ENCODE measurements around the gene TXLNB. TPM values are rescaled to one million over a fixed set of nuclear protein-coding genes. Genes with fewer than 3 reads are reported as not detected.

Gene TXLNB
- polyA plus RNA-seq, 1 of the 3 experiments (the other 2 are of a cell fraction) = 0.12 TPM

- DNase-seq = no peak
- no peak for TF ChIP-seq FOXM1 (IDR thresholded peaks at IDR 0.05; ENCODE audit: low read depth)
- TF ChIP-seq EZH2phosphoT487 (IDR thresholded peaks at IDR 0.05; ENCODE audit: borderline replicate concordance, low read depth) = no peak
- no peak for TF ChIP-seq YY1 (IDR thresholded peaks at IDR 0.05; ENCODE audit: low read depth)
- TF ChIP-seq CHD2 (IDR thresholded peaks at IDR 0.05; ENCODE audit: low read length, partially characterized antibody) = no peak
- no peak for TF ChIP-seq ELF1 (IDR thresholded peaks at IDR 0.05)
- TF ChIP-seq SMC3 (IDR thresholded peaks at IDR 0.05; ENCODE audit: low read depth, low read length) = no peak
- TF ChIP-seq GABPA (IDR thresholded peaks at IDR 0.05; ENCODE audit: low read depth) = no peak
- no peak for TF ChIP-seq NRF1 (IDR thresholded peaks at IDR 0.05; ENCODE audit: low read depth, low read length)
- TF ChIP-seq FOXJ3 (CRISPR knock-in tag; IDR thresholded peaks at IDR 0.05) = no peak
- TF ChIP-seq, protein P1, sequence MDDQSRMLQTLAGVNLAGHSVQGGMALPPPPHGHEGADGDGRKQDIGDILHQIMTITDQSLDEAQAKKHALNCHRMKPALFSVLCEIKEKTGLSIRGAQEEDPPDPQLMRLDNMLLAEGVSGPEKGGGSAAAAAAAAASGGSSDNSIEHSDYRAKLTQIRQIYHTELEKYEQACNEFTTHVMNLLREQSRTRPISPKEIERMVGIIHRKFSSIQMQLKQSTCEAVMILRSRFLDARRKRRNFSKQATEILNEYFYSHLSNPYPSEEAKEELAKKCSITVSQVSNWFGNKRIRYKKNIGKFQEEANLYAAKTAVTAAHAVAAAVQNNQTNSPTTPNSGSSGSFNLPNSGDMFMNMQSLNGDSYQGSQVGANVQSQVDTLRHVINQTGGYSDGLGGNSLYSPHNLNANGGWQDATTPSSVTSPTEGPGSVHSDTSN (IDR thresholded peaks at IDR 0.05) = no peak
- no peak for TF ChIP-seq FOSL2 (IDR thresholded peaks at IDR 0.05; ENCODE audit: borderline replicate concordance, low read depth)
- TF ChIP-seq, protein P2, sequence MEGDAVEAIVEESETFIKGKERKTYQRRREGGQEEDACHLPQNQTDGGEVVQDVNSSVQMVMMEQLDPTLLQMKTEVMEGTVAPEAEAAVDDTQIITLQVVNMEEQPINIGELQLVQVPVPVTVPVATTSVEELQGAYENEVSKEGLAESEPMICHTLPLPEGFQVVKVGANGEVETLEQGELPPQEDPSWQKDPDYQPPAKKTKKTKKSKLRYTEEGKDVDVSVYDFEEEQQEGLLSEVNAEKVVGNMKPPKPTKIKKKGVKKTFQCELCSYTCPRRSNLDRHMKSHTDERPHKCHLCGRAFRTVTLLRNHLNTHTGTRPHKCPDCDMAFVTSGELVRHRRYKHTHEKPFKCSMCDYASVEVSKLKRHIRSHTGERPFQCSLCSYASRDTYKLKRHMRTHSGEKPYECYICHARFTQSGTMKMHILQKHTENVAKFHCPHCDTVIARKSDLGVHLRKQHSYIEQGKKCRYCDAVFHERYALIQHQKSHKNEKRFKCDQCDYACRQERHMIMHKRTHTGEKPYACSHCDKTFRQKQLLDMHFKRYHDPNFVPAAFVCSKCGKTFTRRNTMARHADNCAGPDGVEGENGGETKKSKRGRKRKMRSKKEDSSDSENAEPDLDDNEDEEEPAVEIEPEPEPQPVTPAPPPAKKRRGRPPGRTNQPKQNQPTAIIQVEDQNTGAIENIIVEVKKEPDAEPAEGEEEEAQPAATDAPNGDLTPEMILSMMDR (IDR thresholded peaks at IDR 0.05) = no peak
- Histone ChIP-seq H3K27me3 (ENCODE audit: insufficient read depth) (peaks cover 13% of the 10 kb centered on the region; the same call in 1 of the 2 replicates), H2AFZ (ENCODE audit: low read depth) (no peak overlapping the region), H3K4me1 (ENCODE audit: control insufficient read depth in 1 of 2, insufficient read depth in 2 of 2, low read depth in 1 of 2, low read length in 1 of 2) (no peaks in the 10 kb centered on the region), H3K27ac (ENCODE audit: low read depth in 2 of 2, low read length in 1 of 2) (no peak overlapping the region), H3K4me3 (ENCODE audit: low read depth in 2 of 2, low read length in 1 of 2) (no peak overlapping the region), H3K4me2 (no peak overlapping the region), H3K9me3 (no peaks in the 10 kb centered on the region), H3K9me2 (no peaks in the 10 kb centered on the region), H3K79me2 (ENCODE audit: insufficient read depth) (no peaks in the 10 kb centered on the region), H4K20me1 (ENCODE audit: insufficient read depth) (no peaks in the 10 kb centered on the region), H3K36me3 (replicated peaks in 1 of 2; ENCODE audit: control insufficient read depth in 1 of 2, insufficient read depth in 2 of 2, low read length in 1 of 2) (no peaks in the 10 kb centered on the region), H3F3A (replicated peaks; ENCODE audit: insufficient read depth) (no peaks in the 10 kb centered on the region), H3K9ac (no peak overlapping the region)
- POLR2A ChIA-PET = no interaction called here
- CTCF ChIA-PET = no interaction called here
Observed at GRCh38 chr6:139297921-139298320, 6.1 kb upstream of the TXLNB start.

DNA sequence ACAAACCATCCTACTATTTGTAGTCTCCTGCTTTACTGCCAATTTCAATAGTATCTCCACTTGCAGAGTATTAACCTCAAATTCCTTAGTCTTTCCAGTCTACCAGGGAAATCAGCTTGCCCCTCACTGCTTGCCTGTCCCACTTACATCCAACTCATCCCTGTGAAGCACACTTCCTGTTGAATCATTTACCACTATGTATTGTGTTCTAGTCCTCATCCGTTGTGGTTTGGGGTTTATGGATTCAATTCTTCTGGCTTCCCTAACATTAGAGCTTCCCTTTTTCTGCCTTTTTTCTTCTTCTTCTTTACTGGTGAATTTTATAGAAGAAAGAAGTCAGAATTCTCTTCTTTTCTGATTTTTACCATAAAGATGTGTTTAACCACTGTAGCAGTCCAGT lies 5.1 kb upstream of the TXLNB start:
- no peaks in the 10 kb centered on the region for H3F3A ChIP-seq (replicated peaks; ENCODE audit: insufficient read depth)
- ChIA-PET POLR2A (interaction anchor here (0.6 kb wide), 1 partner anchor 56 kb away, joined by 3 read pairs; no protein-coding TSS in a partner anchor), CTCF (no interaction called here)
- H3K27me3 ChIP-seq (ENCODE audit: insufficient read depth) = peaks cover 16% of the 10 kb centered on the region; the same call in 1 of the 2 replicates
- 17% methylated on average over 1 of the region's 1 CpG for WGBS (ENCODE audit: low lambda C conversion rate)
- H2AFZ ChIP-seq (ENCODE audit: low read depth) = no peak overlapping the region
- no peaks in the 10 kb centered on the region for H3K4me1 ChIP-seq (ENCODE audit: control insufficient read depth in 1 of 2, insufficient read depth in 2 of 2, low read depth in 1 of 2, low read length in 1 of 2)
- TF ChIP-seq SMC3 (IDR thresholded peaks at IDR 0.05; ENCODE audit: low read depth, low read length) (no peak), TAF1 (IDR thresholded peaks at IDR 0.05; ENCODE audit: borderline replicate concordance, low read depth, low read length) (no peak), YY1 (IDR thresholded peaks at IDR 0.05; ENCODE audit: low read depth) (no peak), TEAD4 (IDR thresholded peaks at IDR 0.05; ENCODE audit: borderline replicate concordance, insufficient read depth) (no peak), GATA2 (CRISPR knock-in tag; IDR thresholded peaks at IDR 0.05) (no peak), RFX5 (IDR thresholded peaks at IDR 0.05; ENCODE audit: low read length) (no peak), EZH2phosphoT487 (IDR thresholded peaks at IDR 0.05; ENCODE audit: borderline replicate concordance, low read depth) (no peak), FOXJ3 (CRISPR knock-in tag; IDR thresholded peaks at IDR 0.05) (no peak), USF1 (IDR thresholded peaks at IDR 0.05; ENCODE audit: borderline replicate concordance, low read depth) (no peak), EP300 (IDR thresholded peaks at IDR 0.05; ENCODE audit: borderline replicate concordance in 1 of 2, low read depth in 1 of 2, low read length in 1 of 2) (no peak)
- TF ChIP-seq, protein P2 (IDR thresholded peaks at IDR 0.05) = no peak
- TF ChIP-seq, protein P1 (IDR thresholded peaks at IDR 0.05) = no peak
- no peak overlapping the region for H3K4me2 ChIP-seq
- no peak overlapping the region for H3K27ac ChIP-seq (ENCODE audit: low read depth in 2 of 2, low read length in 1 of 2)
- H3K9me3 ChIP-seq = no peaks in the 10 kb centered on the region
- DNase-seq = no peak
- H3K9ac ChIP-seq = no peak overlapping the region
- no peaks in the 10 kb centered on the region for H4K20me1 ChIP-seq (ENCODE audit: insufficient read depth)
- no peaks in the 10 kb centered on the region for H3K79me2 ChIP-seq (ENCODE audit: insufficient read depth)
- H3K36me3 ChIP-seq (replicated peaks in 1 of 2; ENCODE audit: control insufficient read depth in 1 of 2, insufficient read depth in 2 of 2, low read length in 1 of 2) = no peaks in the 10 kb centered on the region
- no peaks in the 10 kb centered on the region for H3K9me2 ChIP-seq
- H3K4me3 ChIP-seq (ENCODE audit: low read depth in 2 of 2, low read length in 1 of 2) = no peak overlapping the region
